ENCODE results near the gene PAFAH2. TPM values are rescaled to one million over a fixed set of nuclear protein-coding genes. Genes with fewer than 3 reads are reported as not detected.

Gene PAFAH2
- total RNA-seq, 1 donor from 2014 or later = 22.6 TPM

DNA sequence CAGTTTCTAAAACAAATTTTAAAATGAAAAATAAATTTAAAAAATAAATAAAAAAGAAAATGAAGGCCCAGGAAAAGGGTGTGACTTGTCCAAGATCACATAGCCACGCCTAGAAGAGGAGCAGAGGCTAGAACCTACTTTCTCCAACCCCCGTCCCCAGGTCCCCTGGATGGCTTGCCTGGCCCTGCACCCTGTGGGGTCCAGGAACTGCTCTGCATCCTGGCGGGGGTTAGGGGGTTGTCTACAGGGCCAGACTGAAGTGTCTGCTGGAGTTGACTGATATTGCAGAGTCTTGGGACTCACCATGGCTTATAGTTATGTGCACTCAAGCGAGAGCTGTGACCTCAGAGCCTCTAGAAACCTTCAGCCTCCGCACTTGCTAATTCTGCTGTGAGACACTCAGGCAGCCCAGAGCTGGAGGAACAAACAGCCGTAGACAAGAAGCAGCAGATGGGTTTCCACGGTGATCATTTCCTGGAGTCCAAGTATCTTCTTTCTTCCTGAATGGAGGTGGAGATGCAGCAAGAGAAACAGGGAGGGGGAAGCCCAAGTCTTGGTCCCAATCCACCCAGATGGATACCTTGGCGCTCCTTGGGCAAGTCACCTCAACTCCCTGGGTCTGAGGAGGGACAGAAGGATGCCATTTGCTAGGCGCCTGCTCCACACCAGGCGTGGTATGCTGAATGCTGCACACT is 18.5 kb upstream of the PAFAH2 start:
- Histone ChIP-seq H3K4me3 (no peak overlapping the region), H3K27ac (no peak overlapping the region), H3K4me1 (peaks cover 22% of the 10 kb centered on the region), H3K36me3 (no peaks in the 10 kb centered on the region), H3K27me3 (no peaks in the 10 kb centered on the region), H3K9me3 (no peaks in the 10 kb centered on the region)
- TF ChIP-seq, protein P1, sequence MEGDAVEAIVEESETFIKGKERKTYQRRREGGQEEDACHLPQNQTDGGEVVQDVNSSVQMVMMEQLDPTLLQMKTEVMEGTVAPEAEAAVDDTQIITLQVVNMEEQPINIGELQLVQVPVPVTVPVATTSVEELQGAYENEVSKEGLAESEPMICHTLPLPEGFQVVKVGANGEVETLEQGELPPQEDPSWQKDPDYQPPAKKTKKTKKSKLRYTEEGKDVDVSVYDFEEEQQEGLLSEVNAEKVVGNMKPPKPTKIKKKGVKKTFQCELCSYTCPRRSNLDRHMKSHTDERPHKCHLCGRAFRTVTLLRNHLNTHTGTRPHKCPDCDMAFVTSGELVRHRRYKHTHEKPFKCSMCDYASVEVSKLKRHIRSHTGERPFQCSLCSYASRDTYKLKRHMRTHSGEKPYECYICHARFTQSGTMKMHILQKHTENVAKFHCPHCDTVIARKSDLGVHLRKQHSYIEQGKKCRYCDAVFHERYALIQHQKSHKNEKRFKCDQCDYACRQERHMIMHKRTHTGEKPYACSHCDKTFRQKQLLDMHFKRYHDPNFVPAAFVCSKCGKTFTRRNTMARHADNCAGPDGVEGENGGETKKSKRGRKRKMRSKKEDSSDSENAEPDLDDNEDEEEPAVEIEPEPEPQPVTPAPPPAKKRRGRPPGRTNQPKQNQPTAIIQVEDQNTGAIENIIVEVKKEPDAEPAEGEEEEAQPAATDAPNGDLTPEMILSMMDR (IDR thresholded peaks at IDR 0.05) = no peak
- peak; percentile 5 for ATAC-seq
- intact Hi-C loops (cut with DNase I) = no loop called here
- no peak for DNase-seq

DNA sequence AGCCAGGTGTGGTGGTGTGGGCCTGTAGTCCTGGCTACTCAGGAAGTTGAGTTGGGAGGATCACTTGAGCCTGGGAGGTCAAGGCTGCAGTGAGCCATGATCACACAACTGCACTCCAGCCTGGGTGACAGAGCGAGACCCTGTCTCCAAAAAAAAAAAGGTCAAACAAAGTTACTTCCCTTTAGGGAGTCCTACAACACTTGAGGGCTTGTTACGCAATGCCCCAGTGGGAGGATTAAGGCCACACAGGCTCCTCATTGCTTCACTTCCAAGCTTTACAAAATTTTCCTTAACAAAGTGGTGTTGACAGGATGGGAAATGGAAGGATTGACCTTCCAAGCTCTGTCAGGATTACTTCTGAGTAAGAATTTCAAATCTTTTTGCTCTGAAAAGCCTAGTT is 17.5 kb upstream of the PAFAH2 start:
- DNase-seq (peak; percentile 75), ATAC-seq (peak; percentile 63)
- Histone ChIP-seq H3K4me3 (no peak overlapping the region), H3K27ac (peak overlapping the region; percentile 26), H3K27me3 (no peaks in the 10 kb centered on the region), H3K36me3 (no peaks in the 10 kb centered on the region), H3K4me1 (peaks cover 22% of the 10 kb centered on the region), H3K9me3 (no peaks in the 10 kb centered on the region)
- TF ChIP-seq, protein P1 (IDR thresholded peaks at IDR 0.05) = no peak
- intact Hi-C loops (cut with DNase I) = no loop called here

DNA sequence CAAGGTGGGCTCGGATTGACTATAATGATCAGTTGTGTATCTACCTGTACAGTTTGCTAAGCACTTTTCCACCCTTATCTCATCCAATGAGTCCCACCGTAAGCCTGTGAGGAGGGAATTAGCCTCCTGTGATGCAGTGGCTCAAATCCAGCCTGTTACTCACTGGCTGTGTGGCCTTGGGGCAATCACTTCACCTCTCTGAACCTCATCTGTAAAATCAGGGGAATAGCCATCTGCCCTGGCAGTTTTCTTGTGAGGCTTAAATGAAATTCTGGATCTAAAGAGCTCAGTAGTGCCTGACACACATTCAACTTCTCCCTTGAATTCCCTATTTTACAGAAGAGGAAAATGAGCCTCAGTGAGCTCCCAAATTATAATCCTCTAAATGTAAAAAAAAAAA is 16.3 kb upstream of the PAFAH2 start:
- H3K4me3 ChIP-seq = no peak overlapping the region
- peaks cover 17% of the 10 kb centered on the region for H3K4me1 ChIP-seq
- DNase-seq (no peak), ATAC-seq (no peak)
- H3K36me3 ChIP-seq = no peaks in the 10 kb centered on the region
- H3K27ac ChIP-seq = no peak overlapping the region
- H3K9me3 ChIP-seq = no peaks in the 10 kb centered on the region
- TF ChIP-seq, protein P1 (IDR thresholded peaks at IDR 0.05) = no peak
- H3K27me3 ChIP-seq = no peaks in the 10 kb centered on the region
- intact Hi-C loops (cut with DNase I) = no loop called here

DNA sequence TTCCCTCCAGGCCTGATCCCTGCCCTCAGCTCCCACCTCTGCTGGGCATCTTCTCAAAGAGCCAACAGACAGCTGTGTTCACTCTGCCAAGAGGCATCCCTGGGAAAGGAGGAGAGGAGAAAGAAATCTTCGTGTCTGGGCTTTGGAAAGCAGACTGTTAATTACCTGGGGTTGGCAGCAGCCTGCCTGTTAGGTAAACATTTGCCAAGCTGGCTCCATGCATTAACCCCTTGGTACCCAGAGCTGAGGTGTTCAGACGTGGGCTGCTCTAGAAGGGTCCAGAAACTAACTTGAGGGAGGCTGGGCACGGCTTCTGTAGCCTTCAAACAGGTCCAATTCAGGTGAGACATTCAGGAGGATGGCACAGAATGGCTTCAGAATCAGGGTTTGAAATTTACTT is 15.0 kb upstream of the PAFAH2 start:
- H3K36me3 ChIP-seq = no peaks in the 10 kb centered on the region
- ATAC-seq (no peak), DNase-seq (no peak)
- no peaks in the 10 kb centered on the region for H3K27me3 ChIP-seq
- no peak overlapping the region for H3K27ac ChIP-seq
- intact Hi-C loops (cut with DNase I) = no loop called here
- no peaks in the 10 kb centered on the region for H3K9me3 ChIP-seq
- H3K4me3 ChIP-seq = no peak overlapping the region
- H3K4me1 ChIP-seq = peaks cover 17% of the 10 kb centered on the region
- TF ChIP-seq, protein P1 (IDR thresholded peaks at IDR 0.05) = no peak

DNA sequence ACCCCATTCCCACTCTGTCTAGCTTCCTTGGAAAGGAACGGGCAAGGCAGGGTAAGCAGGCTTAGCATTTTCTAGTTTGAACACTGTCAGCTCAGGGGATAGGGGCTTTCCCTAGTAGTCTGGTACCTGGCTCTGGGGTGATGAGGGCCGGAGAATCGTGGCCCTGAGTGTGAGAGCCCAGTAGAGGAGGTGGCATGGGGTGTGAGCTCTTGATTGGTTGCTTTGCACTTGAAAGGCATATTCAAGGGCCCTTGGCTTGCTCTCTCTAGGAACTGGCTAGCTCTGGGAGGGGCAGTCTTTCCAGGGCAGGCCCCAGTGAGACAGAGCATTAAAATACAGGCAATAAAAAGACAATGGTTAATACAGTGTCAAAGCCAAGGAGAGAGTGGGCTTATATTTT is 13.0 kb upstream of the PAFAH2 start:
- Histone ChIP-seq H3K9me3 (no peaks in the 10 kb centered on the region), H3K4me1 (peaks cover 3% of the 10 kb centered on the region), H3K27ac (no peak overlapping the region), H3K36me3 (no peaks in the 10 kb centered on the region), H3K4me3 (no peak overlapping the region), H3K27me3 (no peaks in the 10 kb centered on the region)
- ATAC-seq (peak; percentile 90), DNase-seq (no peak)
- TF ChIP-seq, protein P1 (IDR thresholded peaks at IDR 0.05) = no peak
- intact Hi-C loops (cut with DNase I) = no loop called here

Data from upper lobe of right lung (tissue), 1 donor.